ENCODE measurements around the gene NDFIP1.
"Not testable (repeated sequence)": the region's sequence is repeated elsewhere in the genome, so short reads cannot be mapped to it uniquely, and the experiment has no call there.

NDFIP1 gene

GRCh38 chr5:142108432-142109330 is at the start of gene NDFIP1:
TSS of gene NDFIP1 (plus strand) at chr5:142108779. CDS start at chr5:142108975, 196 bp downstream.
- peak; percentile 92 for DNase-seq (ENCODE audit: low spot score)

- peak; percentile 32 for DNase-seq (ENCODE audit: low spot score)
Observed at GRCh38 chr5:142059304-142059940, 49.2 kb upstream of the NDFIP1 start.

GRCh38 chr5:142063376-142063775 is 45.2 kb upstream of the NDFIP1 start:
- DNase-seq (ENCODE audit: low spot score): no peak

GRCh38 chr5:142063878-142064331 is 44.7 kb upstream of the NDFIP1 start:
- DNase-seq (ENCODE audit: low spot score): peak; percentile 85

GRCh38 chr5:142065273-142065672 is 43.3 kb upstream of the NDFIP1 start:
- DNase-seq (ENCODE audit: low spot score): peak; percentile 36

- DNase-seq (ENCODE audit: low spot score): no peak
Observed at GRCh38 chr5:142069606-142070399, 38.8 kb upstream of the NDFIP1 start.

- DNase-seq (ENCODE audit: low spot score): no peak
Observed at GRCh38 chr5:142070734-142071133, 37.8 kb upstream of the NDFIP1 start.

GRCh38 chr5:142072488-142072887 is 36.1 kb upstream of the NDFIP1 start:
- no peak for DNase-seq (ENCODE audit: low spot score)

- peak; percentile 19 for DNase-seq (ENCODE audit: low spot score)
Observed at GRCh38 chr5:142073362-142073988, 35.1 kb upstream of the NDFIP1 start.

GRCh38 chr5:142074006-142074405 is 34.6 kb upstream of the NDFIP1 start:
- DNase-seq (ENCODE audit: low spot score): no peak

GRCh38 chr5:142078221-142078620 is 30.4 kb upstream of the NDFIP1 start:
- DNase-seq (ENCODE audit: low spot score): no peak

- no peak for DNase-seq (ENCODE audit: low spot score)
Observed at GRCh38 chr5:142078706-142079105, 29.9 kb upstream of the NDFIP1 start.

GRCh38 chr5:142079306-142079721 is 29.3 kb upstream of the NDFIP1 start:
- DNase-seq (ENCODE audit: low spot score): no peak

- no peak for DNase-seq (ENCODE audit: low spot score)
Observed at GRCh38 chr5:142080248-142080647, 28.3 kb upstream of the NDFIP1 start.

GRCh38 chr5:142082182-142082781 is 26.3 kb upstream of the NDFIP1 start:
- DNase-seq (ENCODE audit: low spot score): no peak

GRCh38 chr5:142086229-142086628 is 22.4 kb upstream of the NDFIP1 start:
- no peak for DNase-seq (ENCODE audit: low spot score)

- no peak for DNase-seq (ENCODE audit: low spot score)
Observed at GRCh38 chr5:142086679-142087078, 21.9 kb upstream of the NDFIP1 start.

GRCh38 chr5:142087920-142088679 is 20.5 kb upstream of the NDFIP1 start:
- DNase-seq (ENCODE audit: low spot score): no peak

GRCh38 chr5:142088855-142089479 is 19.6 kb upstream of the NDFIP1 start:
- not testable (repeated sequence) for DNase-seq (ENCODE audit: low spot score)

- DNase-seq (ENCODE audit: low spot score): no peak
Observed at GRCh38 chr5:142091012-142091411, 17.6 kb upstream of the NDFIP1 start.
